OCI-LY7 (cell line): ENCODE measurements around the gene RMND5B. TPM values are rescaled to one million over a fixed set of nuclear protein-coding genes. Genes with fewer than 3 reads are reported as not detected.

Experiments used
- BruUV-seq: library from RNA; stranded (reverse); fragments of 400-500 nt; replicated peaks from 2 replicates; lab custom pipeline; 2021; lab: Mats Ljungman, UMichigan
- CTCF ChIA-PET: fragments of 300-600 bp; sonication (Branson Sonifier 250); formaldehyde crosslinking; loops from one replicate; lab custom pipeline; 2022; ENCODE audit warnings: antibody characterized with exemption; ENCODE audit not compliant: unreplicated experiment; lab: Charles Lee
- POLR2A ChIA-PET: fragments of 300-600 bp; sonication (Branson Sonifier 250); formaldehyde crosslinking; loops from one replicate; lab custom pipeline; 2022; ENCODE audit warnings: antibody characterized with exemption; lab: Charles Lee
- DNase-seq: peaks from one replicate; pipeline ENCODE4 v3.0.0-alpha.2; 2015; ENCODE audit warnings: low spot score
- H2AFZ ChIP-seq: fragments of 200-600 bp; sonication (generic), shearing (Covaris generic); 2 replicates; pipeline ENCODE4 v1.6.1; 2014; ENCODE audit warnings: mild to moderate bottlenecking, antibody characterized with exemption, low read length, moderate library complexity
- H3K27ac ChIP-seq: fragments of 200-600 bp; sonication (generic); 2 replicates; pipeline ENCODE4 v1.5.1; 2014; ENCODE audit warnings: mixed run types, low read depth, mild to moderate bottlenecking, moderate library complexity, low read length, inconsistent platforms; ENCODE audit not compliant: poor library complexity, severe bottlenecking
- H3K36me3 ChIP-seq: fragments of 200-600 bp; sonication (generic); 2 replicates; pipeline ENCODE4 v1.6.1; 2014; ENCODE audit warnings: mild to moderate bottlenecking, antibody characterized with exemption, low read length, moderate library complexity, mixed read lengths; ENCODE audit not compliant: insufficient read depth
- H3K4me1 ChIP-seq: fragments of 200-600 bp; sonication (generic); 2 replicates; pipeline ENCODE4 v1.5.1; 2014; ENCODE audit warnings: mild to moderate bottlenecking, low read length; ENCODE audit not compliant: insufficient read depth, poor library complexity, severe bottlenecking
- H3K4me2 ChIP-seq: fragments of 200-600 bp; sonication (generic); 2 replicates; pipeline ENCODE4 v1.6.1; 2014; ENCODE audit warnings: mild to moderate bottlenecking, low read length
- H3K4me3 ChIP-seq: fragments of 200-600 bp; sonication (generic); 2 replicates; pipeline ENCODE4 v1.5.1; 2014; ENCODE audit warnings: mild to moderate bottlenecking, low read depth, low read length; ENCODE audit not compliant: poor library complexity, severe bottlenecking
- H3K79me2 ChIP-seq: fragments of 200-600 bp; sonication (generic); 2 replicates; pipeline ENCODE4 v1.6.1; 2016; ENCODE audit warnings: low read depth, mild to moderate bottlenecking, low read length, moderate library complexity, mixed read lengths; ENCODE audit not compliant: insufficient read depth
- H3K9me2 ChIP-seq: fragments of 200-600 bp; sonication (generic); 2 replicates; pipeline ENCODE4 v1.6.1; 2016; ENCODE audit warnings: mild to moderate bottlenecking, low read length, mixed read lengths; ENCODE audit not compliant: insufficient read depth
- H3K9me3 ChIP-seq: fragments of 200-600 bp; sonication (generic); 2 replicates; pipeline ENCODE4 v1.6.1; 2014; ENCODE audit warnings: mild to moderate bottlenecking, mixed run types, low read length, mixed read lengths
- H4K20me1 ChIP-seq: fragments of 200-600 bp; sonication (generic); 2 replicates; pipeline ENCODE4 v1.6.1; 2014; ENCODE audit warnings: mild to moderate bottlenecking, antibody characterized with exemption, low read length, moderate library complexity, mixed read lengths; ENCODE audit not compliant: insufficient read depth
- CTCF ChIP-seq: fragments of 200-600 bp; sonication (generic); conservative IDR thresholded peaks from 2 replicates; pipeline ENCODE4 v1.5.1; 2014; ENCODE audit warnings: mild to moderate bottlenecking, antibody characterized with exemption, low read length, moderate library complexity, mixed read lengths
- EZH2phosphoT487 ChIP-seq: fragments of 200-600 bp; sonication (generic); IDR thresholded peaks from 2 replicates; pipeline ENCODE4 v1.6.1; 2018; ENCODE audit warnings: low read depth, borderline replicate concordance, mild to moderate bottlenecking, mixed run types, antibody characterized with exemption, low read length, moderate library complexity, mixed read lengths
- intact Hi-C: fragments of 100-400 bp; cut with micrococcal nuclease; formaldehyde crosslinking; loops from one replicate; pipeline ENCODE4 v1.10.0; 2022; ENCODE audit not compliant: unreplicated experiment
- total RNA-seq, 2 experiments: library from RNA; depleted of rRNA in 1 of 2; stranded (reverse); fragments of >200 nt in 1 of 2; shearing (Covaris generic) in 1 of 2; gene quantifications; 2 replicates each; pipeline ENCODE4 v1.2.3, GENCODE V29; 2014 to 2022

RMND5B gene
- total RNA-seq, 2 experiments from 2014 or later = 63.2 to 68.3 TPM

- BruUV-seq = no TSS peak
- ChIA-PET CTCF (no interaction called here), POLR2A (interaction anchor here (0.5 to 1.1 kb wide), 7 partner anchors 9 to 1705 kb away, joined by 3 to 6 read pairs (median 4); no protein-coding TSS in a partner anchor)
- TF ChIP-seq CTCF (no peak), EZH2phosphoT487 (no peak)
- DNase-seq = no peak
- Histone ChIP-seq H3K27ac (no peak overlapping the region), H4K20me1 (no peaks in the 10 kb centered on the region), H3K79me2 (no peaks in the 10 kb centered on the region), H3K36me3 (no peaks in the 10 kb centered on the region), H3K9me2 (no peaks in the 10 kb centered on the region), H3K4me3 (no peak overlapping the region), H3K4me2 (no peak overlapping the region), H3K9me3 (no peaks in the 10 kb centered on the region), H3K4me1 (peaks cover 27% of the 10 kb centered on the region), H2AFZ (no peak overlapping the region)
- intact Hi-C loops = no loop called here
These were observed 24.7 kb upstream of the RMND5B start for GRCh38 chr5:178106086-178106485.

GRCh38 chr5:178106556-178107239, 24.1 kb upstream of the RMND5B start:
- Histone ChIP-seq H3K4me1 (peaks cover 27% of the 10 kb centered on the region), H3K36me3 (no peaks in the 10 kb centered on the region), H3K9me3 (no peaks in the 10 kb centered on the region), H3K4me3 (no peak overlapping the region), H3K4me2 (no peak overlapping the region), H4K20me1 (no peaks in the 10 kb centered on the region), H2AFZ (peak overlapping the region; percentile 62), H3K79me2 (no peaks in the 10 kb centered on the region), H3K9me2 (no peaks in the 10 kb centered on the region), H3K27ac (no peak overlapping the region)
- CTCF ChIA-PET = interaction anchor here (0.6 kb wide), 1 partner anchor 13 kb away, joined by 4 read pairs; no protein-coding TSS in a partner anchor
- TF ChIP-seq CTCF = no peak
- TF ChIP-seq EZH2phosphoT487 = no peak
- BruUV-seq = no TSS peak
- intact Hi-C loops = no loop called here
- DNase-seq = no peak
- POLR2A ChIA-PET = interaction anchor here (0.5 to 1.1 kb wide), 4 partner anchors 9 to 1705 kb away, joined by 3 to 4 read pairs (median 4); no protein-coding TSS in a partner anchor
